Lower leg skin (tissue), 4 donors: ENCODE measurements around the gene BARHL1. TPM values are rescaled to one million over a fixed set of nuclear protein-coding genes. Genes with fewer than 3 reads are reported as not detected.

ENCODE experiments used
- DNase-seq, 2 donors: peaks; one replicate each; pipeline ENCODE4 v3.0.0-alpha.2; 2019; ENCODE audit warnings: low spot score in 2 of 2
- H3K4me3 ChIP-seq: fragments of 200-600 bp; sonication (generic); 2 replicates; pipeline ENCODE4 v1.5.1; 2017; ENCODE audit warnings: mild to moderate bottlenecking, low read depth; ENCODE audit not compliant: poor library complexity, severe bottlenecking
- CTCF ChIP-seq, 3 donors: fragments of 450-650 bp; IDR thresholded peaks; one replicate each; pipeline ENCODE4 v1.5.1; 2016; ENCODE audit warnings: antibody characterized with exemption in 3 of 3, mild to moderate bottlenecking in 3 of 3, moderate library complexity in 2 of 3
- POLR2A ChIP-seq, 2 donors: fragments of 450-650 bp; IDR thresholded peaks; one replicate each; pipeline ENCODE4 v1.6.1; 2016 to 2017; ENCODE audit warnings: antibody characterized with exemption in 2 of 2, mild to moderate bottlenecking in 1 of 2, moderate library complexity in 1 of 2
- WGBS, 2 donors: methylation state at CpG; one replicate each; pipeline ENCODE4 v1.1.5; 2018; 5-methylcytosine and 5-hydroxymethylcytosine counted together
- intact Hi-C: fragments of 100-400 bp; cut with DNase I; formaldehyde crosslinking; loops from one replicate; pipeline ENCODE4 v1.15.0; 2023; ENCODE audit warnings: low total_unique reads
- total RNA-seq, 4 donors: library from RNA; depleted of rRNA; stranded (reverse); fragments of >200 nt; gene quantifications; one replicate each; pipeline ENCODE4 v1.1.0, GENCODE V29; 2016

Gene BARHL1
- total RNA-seq, 4 donors from 2014 or later: not detected

- WGBS, 2 donors: 3% methylated on average over 67 to 68 of the region's 83 CpGs
- no peak for DNase-seq
- no peak for TF ChIP-seq CTCF (IDR thresholded peaks at IDR 0.05)
- intact Hi-C loops: no loop called here
- H3K4me3 ChIP-seq: no peak overlapping the region
Observed at GRCh38 chr9:132589148-132590036, 7.0 kb downstream of the BARHL1 start.

GRCh38 chr9:132590037-132590317 lies 7.6 kb downstream of the BARHL1 start:
- 7 to 12% methylated on average over 8 to 17 of the region's 17 CpGs for WGBS, 2 donors
- intact Hi-C loops: no loop called here
- TF ChIP-seq POLR2A (IDR thresholded peaks at IDR 0.05): no peak
- TF ChIP-seq CTCF (IDR thresholded peaks at IDR 0.05): no peak
- H3K4me3 ChIP-seq: no peak overlapping the region
- DNase-seq: no peak

- intact Hi-C loops: no loop called here
- TF ChIP-seq CTCF (IDR thresholded peaks at IDR 0.05) (no peak), POLR2A (IDR thresholded peaks at IDR 0.05) (no peak)
- DNase-seq: no peak
- 4 to 5% methylated on average over 54 to 71 of the region's 73 CpGs for WGBS, 2 donors
- no peak overlapping the region for H3K4me3 ChIP-seq
Observed at GRCh38 chr9:132590318-132591182, 8.1 kb downstream of the BARHL1 start.

- WGBS, 2 donors: 24 to 42% methylated on average over 5 to 6 of the region's 6 CpGs
Observed at GRCh38 chr9:132591244-132591643, 8.8 kb downstream of the BARHL1 start.

GRCh38 chr9:132591751-132592314 lies 9.4 kb downstream of the BARHL1 start:
- intact Hi-C loops: no loop called here
- 62 to 66% methylated on average over 9 of the region's 9 CpGs for WGBS, 2 donors
- no peak for DNase-seq
- H3K4me3 ChIP-seq: no peak overlapping the region
- TF ChIP-seq POLR2A (IDR thresholded peaks at IDR 0.05) (no peak), CTCF (IDR thresholded peaks at IDR 0.05) (no peak)

More at GRCh38 chr9:132591244-132591643, 8.8 kb downstream of the BARHL1 start:
- no peak for DNase-seq
- intact Hi-C loops: no loop called here
- no peak for TF ChIP-seq POLR2A (IDR thresholded peaks at IDR 0.05)
- TF ChIP-seq CTCF (IDR thresholded peaks at IDR 0.05): no peak
- no peak overlapping the region for H3K4me3 ChIP-seq
